Measurements from ENCODE around the gene LIMS2.

Gene LIMS2

DNA sequence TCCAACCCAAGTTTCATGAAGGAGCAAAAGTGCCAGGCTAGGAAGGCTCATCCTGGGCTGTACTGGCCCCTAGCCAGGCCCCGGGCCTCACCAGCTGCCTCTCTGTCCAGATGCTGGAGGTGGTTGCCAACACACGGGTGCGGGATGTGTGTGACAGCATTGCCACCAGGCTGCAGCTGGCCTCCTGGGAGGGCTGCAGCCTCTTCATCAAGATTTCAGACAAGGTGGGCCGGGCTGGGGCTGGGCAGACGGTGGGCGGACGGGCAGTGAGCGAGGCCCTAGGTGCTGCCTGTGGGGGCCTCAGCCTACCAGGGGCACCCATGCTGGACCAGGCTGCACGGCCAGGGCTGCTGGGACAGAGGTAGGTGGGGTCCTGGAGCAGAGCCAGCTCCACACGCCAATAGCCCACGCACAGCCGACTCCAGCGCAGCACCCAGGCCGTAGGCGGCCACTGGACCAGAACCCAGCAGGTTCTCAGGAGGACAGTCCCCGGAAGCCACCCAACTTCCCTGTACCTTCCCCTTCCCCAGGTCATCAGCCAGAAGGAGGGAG is 41.2 kb downstream of the LIMS2 start:
- DNase-seq (ENCODE audit: low read depth in 2 of 2), result no peak

DNA sequence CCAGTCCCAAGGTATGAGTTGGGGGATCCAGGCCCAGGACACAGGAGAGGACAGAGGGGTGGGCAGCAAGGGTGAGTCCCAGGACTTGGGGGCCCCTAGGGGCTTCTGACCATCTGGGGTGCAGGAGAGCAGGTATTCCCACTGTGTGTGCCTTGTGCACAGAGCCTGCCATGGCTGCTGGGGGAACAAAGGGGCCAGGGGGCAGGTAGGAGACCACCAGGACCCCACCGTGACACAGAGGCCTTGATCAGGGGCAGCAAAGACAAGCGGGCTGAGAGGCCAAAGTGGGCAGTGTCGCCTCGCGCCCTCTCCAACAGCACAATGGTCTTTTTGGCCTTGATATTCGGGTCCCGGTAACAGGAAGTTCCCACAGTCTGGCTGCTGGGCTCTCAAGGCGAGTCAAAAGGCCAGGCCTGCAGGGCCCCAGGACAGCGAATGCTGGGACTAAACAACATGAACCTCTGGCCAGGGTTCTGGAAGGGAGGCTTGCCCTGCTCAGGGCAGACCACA is 41.7 kb downstream of the LIMS2 start:
- DNase-seq (ENCODE audit: low read depth in 2 of 2), result no peak

DNA sequence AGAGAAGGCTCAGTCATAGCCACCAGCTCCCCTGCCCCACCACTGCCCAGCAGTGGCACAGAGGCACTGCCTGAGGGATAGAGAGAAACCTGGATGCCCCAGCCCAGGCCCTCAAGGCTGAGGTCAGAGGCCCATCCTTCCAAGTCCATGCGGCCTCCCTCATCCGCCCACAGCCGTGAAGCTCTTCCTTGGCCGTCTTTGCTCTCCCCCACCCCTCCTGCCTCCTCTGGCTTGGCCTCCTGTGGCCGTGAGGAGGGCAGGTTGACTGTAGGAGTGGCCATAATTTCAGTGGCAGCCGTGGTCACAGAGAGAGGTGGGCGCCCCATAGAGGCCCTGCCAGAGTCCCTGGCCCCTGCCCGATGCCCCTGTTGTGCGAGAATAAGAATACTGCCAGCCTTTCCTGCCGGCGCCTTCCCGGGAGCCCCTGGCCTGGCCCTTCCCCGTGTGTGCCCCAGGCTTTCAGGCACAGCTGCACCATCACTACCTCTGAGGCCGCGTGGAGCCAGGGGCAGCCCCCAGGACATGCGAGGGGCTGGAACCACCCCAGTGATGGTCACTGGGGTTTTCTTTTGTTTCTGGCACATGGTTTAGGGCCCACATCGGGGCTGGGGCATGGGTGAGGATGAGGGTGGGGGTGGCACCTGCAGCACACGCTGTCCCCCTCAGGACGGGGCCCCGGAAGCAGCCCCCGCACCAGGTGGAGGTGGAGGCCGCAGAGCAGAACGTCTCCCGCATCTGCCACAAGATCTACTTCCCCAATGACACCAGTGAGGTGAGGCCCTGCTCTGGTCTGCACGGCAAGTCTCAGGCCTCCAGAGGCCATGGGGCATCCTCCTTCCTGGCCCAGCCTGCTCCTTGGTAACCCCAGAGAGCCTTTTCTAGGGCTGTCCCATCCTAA is 42.5 kb downstream of the LIMS2 start:
- no peak for DNase-seq (ENCODE audit: low read depth in 2 of 2)

DNA sequence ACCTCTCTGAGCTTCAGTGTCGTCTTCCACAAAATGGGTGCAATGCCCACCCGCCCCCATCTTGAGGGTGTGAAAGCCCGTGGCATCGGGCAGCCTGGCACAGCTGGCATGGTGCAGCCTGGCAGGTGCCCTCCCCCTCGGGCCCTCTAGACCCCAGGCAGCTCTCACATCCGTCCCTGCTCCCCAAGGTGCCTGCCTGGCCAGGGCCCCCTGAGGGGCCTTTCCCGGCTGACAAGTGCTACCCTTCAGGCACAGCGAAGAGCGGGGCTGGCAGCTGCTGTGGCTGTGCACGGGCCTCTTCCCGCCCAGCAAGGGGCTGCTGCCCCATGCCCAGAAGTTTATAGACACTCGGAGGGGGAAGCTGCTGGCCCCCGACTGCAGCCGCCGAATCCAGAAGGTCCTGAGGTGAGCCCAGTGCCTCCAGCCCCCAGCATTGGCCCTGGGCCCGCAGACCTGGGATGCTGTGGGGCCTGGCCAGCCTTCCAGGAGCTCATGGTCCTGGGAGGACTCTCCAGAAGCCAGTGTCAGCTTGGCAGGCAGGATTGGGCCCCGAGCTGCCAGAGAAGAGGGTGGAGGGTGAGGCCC is 43.2 kb downstream of the LIMS2 start:
- DNase-seq (ENCODE audit: low read depth in 2 of 2), result no peak

DNA sequence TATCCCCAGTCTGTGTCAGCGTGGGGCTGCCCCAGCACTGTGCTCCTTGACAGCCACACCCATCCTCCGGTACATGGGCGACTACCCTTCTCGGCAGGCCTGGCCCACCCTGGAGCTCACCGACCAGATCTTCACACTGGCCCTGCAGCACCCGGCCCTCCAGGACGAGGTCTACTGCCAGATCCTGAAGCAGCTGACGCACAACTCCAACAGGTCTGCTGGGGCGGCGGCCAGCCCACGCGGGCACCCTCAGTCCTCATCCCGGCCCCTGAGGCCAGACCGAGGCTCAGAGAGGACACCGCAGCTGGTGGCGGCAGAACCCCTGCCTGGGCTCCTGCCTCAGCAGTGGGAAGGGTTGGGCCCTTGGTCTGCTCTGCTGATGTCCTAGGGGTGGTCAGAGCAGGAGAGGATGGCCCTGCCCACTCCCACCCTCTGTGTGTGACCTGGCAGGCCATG is 43.8 kb downstream of the LIMS2 start:
- no peak for DNase-seq (ENCODE audit: low read depth in 2 of 2)

DNA sequence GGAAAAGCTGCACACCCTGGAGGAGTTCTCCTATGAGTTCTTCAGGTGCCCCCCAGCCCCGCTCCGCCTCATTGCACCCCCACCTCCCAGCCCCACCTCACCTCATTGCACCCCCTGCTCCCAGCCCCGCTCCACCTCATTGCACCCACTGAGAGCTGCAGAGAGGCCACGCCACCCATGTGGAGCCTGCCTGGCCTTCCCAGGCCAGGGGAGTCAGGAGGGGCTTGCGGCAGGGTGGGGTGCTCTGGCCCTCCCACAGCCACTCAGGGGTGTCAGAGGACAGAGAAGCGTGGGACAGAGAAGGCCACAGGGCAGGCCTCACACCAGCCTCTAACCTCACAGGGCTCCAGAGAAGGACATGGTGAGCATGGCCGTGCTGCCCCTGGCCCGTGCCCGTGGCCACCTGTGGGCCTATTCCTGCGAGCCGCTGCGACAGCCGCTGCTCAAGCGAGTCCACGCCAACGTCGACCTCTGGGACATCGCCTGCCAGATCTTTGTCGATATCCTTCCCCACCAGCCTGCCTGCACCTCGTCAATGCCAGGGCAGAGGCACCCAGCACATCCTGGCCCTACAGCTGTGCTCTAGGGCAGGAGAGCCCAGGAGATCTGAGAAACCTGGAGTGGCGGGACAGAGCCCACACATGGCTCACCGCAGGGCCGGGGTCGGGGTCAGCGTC is 44.3 kb downstream of the LIMS2 start:
- DNase-seq (ENCODE audit: low read depth in 2 of 2), result no peak

DNA sequence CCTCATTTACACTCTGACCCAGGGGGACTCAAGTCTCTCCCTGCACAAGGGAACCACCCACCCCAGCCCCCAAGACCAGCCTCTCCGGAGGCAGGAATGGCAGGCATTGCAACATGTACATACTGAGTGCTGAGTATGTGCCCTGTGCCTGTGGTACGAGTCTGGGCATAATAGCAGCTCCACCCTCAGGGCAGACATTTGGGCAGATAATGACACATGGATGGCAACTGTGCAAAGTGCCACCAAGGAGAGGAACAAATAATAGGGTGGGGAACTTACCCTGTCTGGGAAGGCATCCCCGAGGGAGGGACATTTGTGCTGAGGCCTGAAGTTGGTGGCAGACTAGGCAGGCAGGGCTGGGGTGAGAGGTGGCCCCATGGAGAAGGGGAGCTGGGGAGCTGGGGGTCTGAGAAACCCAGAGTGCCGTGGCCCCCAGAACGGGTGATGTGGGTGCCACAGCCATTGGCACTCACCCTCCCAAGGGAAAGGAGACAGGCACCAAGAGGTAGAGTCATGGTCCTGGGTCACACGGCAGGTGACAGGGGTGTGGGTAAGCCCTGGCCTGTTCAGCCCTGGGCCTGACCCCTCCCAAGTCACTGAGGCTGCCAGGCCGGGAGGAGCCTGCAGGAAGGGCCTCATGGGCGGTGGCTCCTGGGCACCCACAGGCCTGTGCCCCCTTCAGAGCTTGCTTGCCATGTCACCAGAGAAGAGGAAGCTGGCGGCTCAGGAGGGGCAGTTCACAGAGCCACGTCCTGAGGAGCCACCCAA is 45.0 kb downstream of the LIMS2 start:
- DNase-seq (ENCODE audit: low read depth in 2 of 2), result no peak

DNA sequence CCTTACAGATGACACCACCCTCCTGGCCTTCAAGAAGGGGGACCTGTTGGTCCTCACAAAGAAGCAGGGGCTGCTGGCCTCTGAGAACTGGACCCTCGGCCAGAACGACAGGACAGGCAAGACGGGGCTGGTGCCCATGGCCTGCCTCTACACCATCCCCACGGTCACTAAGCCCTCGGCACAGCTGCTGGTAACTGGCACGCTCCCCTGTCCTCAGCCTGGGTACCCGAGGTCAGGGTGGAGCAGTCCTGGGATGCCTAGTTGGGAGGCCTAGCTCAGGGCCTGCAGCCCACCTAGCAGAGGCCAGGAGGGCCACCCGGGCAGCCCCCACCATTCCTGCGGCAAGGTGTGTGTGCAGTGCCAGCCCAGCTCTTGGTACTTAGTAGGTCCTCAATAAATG is 45.7 kb downstream of the LIMS2 start:
- no peak for DNase-seq (ENCODE audit: low read depth in 2 of 2)

DNA sequence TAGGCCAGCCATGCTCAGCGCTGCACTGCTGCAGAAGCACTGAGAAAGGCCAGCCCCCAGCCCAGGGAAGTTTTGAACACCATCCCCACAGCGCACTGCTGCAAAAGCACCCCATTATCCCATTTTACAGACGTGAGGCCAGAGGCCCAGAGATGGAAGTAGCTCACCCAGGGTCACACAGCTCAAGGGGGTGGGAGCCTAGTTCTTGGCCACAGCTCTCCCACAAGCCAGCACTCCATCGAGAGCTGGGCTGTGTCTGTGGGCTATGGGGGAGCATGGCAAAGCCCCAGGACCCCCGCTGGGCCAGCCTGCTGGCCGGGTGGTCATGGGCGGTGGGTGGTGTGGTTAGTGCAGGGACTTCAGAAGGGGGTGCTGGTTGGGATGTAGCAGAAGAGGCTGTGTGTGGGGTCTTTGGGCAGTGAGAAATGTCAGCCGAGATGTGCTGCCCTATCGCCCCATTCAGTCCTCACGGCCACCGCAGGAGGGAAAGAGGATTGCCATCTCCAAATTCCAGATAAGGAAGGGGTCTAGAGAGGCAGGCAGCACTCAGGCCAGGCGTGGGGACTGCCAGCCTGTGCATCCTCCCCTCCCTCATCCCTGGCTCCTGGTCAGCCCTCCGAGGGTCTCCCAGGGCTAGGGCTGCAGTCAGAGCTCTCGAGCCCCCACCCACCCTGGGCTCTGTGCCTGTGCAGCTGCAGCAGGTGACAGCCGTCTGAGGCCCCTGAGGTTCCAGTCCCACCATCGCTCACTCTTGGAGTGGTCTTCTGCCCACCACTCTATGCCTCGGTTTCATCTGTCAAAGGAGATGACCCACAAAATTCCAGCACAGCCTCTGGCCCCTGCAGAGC is 46.3 kb downstream of the LIMS2 start:
- no peak for DNase-seq (ENCODE audit: low read depth in 2 of 2)

DNA sequence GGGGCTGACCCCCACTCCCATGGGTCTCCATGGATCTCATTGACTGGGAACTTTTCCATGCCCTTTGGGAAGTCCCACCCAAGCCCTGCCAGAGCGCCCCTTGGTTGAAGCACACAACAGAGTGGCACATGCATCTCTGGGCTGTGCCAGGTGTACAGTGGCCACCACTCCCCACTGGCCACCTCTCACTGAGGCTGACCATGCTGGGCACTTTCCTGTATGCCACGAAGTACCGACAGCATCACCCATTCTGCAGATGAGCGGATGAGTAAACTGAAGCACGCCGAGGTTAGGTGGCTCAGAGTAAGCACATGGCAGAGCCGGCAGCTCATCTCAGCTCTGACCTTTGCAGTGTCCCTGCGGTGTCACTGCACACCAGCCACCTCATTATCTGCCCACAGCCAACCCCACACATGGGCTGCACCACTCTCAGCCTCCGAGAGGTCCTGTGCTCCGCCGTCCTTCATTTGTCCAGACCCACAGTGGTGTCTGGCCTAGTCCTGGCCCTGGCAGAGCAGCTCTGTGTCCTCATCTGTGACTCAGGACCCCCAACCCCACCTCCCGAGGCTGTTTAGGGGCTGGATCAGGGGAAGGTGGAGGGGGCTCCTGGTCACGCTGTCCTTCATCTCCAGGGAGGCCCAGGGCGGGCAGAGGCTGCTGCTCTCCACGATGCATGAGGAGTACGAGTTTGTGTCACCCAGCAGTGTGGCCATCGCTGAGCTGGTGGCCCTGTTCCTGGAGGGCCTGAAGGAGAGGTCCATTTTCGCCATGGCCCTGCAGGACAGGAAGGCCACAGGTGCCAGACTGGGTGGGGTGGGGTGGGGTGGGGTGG is 47.4 kb downstream of the LIMS2 start:
- DNase-seq (ENCODE audit: low read depth in 2 of 2), result no peak

DNA sequence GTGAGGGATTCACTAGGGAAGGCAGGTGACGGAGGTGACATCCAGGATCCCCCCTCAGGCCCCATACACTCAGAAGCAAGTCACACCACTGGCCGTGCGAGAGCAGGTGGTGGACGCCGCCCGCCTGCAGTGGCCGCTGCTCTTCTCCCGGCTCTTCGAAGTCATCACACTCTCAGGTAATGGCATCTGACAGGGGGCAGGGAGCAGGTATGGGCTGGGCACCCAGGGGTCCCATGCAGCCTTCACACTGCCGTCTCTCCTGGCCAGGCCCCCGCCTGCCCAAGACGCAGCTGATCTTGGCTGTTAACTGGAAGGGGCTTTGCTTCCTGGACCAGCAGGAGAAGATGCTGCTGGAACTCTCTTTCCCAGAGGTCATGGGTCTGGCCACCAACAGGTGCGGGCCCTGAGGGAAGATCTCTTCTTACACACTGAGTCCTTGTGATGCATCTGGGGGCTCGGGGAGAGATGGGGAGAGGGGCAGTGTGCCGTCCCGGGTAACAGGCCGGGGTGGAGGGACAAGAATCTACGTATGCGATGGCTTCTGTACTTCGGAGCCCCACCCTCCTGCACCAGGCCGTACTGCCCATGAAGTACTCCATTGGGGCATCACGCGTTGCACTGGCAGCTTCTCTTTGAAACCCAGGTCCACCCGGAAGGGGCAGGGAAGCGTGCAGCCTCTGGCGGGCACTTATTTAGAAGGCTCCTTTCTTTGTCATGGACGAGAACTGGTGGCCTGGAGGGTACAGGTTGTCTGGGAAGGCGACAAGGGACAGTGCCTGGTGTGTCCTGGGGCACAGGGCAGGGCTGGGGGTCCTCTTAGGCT is 48.2 kb downstream of the LIMS2 start:
- no peak for DNase-seq (ENCODE audit: low read depth in 2 of 2)

DNA sequence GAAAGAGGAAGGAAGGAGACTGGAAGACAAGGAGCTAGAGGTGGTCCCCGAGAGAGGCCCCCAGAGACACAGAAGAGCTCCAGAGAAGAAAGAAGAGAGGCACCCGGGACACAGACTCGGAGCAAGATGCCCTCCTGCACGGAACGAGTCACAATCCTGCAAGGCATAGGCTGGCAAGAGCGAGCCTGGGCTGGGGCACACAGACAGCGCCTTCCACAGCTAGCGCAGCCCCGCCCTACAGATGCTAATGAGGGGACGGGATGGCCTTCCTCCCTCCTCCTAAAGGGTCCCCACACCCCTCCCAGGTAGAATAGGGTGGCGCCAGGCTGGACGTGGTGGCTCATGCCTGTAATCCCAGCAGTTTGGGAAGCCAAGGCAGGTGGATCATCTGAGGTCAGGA is 49.2 kb downstream of the LIMS2 start:
- DNase-seq (ENCODE audit: low read depth in 2 of 2), result no peak

DNA sequence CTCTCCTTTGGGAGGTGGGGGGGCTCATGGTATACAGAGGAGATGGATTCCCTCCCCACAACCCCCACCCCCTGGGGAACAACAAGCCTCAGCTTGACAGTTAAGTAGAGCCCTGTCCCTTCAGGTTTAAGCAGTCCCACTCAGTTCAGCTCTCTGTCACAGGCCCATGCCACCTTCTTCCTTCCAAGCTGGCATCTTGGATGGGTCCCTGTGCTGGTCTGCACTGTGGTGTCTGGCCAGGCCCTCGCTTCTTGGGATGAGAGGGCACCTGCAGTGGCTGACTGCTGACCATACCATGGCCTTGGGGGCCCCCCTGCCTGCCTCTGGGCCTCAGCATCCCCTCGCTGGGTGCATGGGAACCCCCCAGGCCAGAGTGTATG is 49.8 kb downstream of the LIMS2 start:
- DNase-seq (ENCODE audit: low read depth in 2 of 2), result no peak

DNA sequence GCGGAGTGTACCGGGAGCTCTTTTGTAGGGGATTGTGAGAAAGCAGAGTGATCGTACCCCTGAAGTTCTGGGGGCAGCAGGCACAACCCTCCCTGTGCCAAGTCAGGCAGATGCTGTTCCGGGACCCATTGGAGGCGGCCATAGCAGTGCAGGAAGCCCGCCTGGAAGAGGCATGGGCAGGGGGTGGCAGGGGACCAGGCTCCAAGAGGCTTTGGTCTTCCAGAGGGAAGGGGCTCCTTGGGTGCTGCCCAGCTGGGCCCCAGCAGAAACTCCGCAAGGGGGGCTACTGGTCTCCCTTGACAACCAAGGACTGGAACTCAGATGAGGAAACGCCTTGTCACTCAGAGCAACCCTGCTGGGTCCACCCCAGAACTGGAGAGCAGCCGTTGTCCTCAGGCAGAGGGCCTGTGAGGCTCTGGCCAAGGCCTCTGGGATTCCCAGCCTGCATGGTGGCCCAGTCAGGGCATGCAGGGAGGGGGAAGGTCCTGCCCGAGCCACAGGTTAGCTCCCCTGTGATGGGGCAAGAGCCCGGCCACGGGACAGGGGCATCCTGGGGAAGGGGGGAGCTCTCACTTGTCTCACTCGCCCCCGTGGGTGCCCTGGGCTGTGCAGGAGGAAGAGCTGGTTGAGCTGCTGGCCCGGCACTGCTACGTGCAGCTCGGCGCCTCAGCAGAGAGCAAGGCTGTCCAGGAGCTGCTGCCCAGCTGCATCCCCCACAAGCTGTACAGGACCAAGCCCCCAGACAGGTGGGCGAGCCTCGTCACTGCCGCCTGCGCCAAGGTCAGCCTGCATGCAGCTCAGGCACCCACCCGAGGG is 50.4 kb downstream of the LIMS2 start:
- no peak for DNase-seq (ENCODE audit: low read depth in 2 of 2)

DNA sequence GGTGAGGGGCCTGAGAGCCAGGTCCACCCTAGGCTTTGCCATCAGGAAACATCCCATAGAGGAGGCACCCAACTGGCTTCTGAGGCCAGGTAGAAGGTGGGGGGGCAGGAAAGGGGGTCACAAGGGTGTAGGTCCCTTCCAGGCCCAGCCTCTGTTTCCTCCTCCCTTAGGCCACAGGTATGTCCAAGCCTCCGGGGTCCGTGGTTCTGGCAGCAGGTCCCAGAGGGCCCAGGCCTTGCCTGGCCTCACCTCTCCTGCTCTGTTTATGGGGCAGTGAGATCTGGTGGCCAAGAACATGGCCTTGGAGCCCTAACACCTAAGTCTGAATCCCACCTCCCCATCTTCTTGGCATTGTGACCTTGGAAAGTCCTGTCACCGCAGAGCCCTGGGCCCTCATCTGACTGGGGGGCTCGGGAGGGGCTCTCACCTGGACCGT is 51.0 kb downstream of the LIMS2 start:
- no peak for DNase-seq (ENCODE audit: low read depth in 2 of 2)

DNA sequence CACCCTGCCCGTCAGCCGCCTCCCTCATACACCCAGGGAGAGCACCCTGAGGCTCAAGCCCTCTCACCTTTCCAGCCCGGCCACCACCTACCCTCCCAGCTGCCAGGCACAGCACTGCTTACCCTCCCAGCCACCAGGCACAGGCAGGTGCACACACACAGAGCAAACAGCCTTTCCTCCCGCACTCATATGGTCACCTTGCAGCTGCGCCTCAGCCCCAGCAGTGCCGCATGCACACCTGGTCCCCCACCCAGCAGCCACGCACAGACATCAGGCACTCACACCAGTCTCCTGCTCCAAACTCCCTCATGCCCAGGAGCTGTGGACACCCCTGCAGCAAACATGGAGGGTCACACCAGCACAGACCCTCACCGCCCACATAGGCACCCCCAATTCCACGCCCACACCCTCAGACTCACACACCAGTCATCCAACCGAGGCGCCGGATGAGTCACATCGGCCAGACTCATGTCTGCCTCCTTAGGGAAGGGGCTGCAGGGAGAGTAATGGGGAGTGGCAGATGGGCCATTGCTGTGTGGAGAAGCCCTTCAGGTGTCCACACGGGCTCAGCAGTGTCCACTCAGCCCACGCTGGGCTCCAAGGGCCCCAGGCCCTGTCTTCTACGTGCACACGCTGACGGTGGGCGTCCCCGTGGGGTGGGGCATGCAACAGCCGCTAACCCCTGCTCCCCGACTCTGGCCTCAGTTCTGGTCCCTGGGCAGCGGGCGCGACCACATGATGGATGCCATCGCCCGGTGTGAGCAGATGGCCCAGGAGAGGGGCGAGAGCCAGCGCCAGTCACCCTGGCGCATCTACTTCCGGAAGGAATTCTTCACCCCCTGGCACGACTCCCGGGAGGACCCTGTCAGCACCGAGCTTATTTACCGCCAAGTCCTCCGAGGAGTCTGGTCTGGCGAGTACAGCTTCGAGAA is 51.7 kb downstream of the LIMS2 start:
- no peak for DNase-seq (ENCODE audit: low read depth in 2 of 2)

Measured in stimulated activated CD8-positive, alpha-beta memory T cell treated with anti-CD3 and anti-CD28 coated beads, Interleukin-2, amount 100 ng/mL, for 48 hours (primary cell).